HG03354 (cell line): Measurements from ENCODE around the gene TUBGCP2.

Experiments used
- ATAC-seq: cut with Tn5 transposase; IDR thresholded peaks from one replicate; pipeline ENCODE4 v1.9.1; 2021; ENCODE audit warnings: mild to moderate bottlenecking; ENCODE audit not compliant: unreplicated experiment, poor library complexity, severe bottlenecking

The TUBGCP2 gene

DNA sequence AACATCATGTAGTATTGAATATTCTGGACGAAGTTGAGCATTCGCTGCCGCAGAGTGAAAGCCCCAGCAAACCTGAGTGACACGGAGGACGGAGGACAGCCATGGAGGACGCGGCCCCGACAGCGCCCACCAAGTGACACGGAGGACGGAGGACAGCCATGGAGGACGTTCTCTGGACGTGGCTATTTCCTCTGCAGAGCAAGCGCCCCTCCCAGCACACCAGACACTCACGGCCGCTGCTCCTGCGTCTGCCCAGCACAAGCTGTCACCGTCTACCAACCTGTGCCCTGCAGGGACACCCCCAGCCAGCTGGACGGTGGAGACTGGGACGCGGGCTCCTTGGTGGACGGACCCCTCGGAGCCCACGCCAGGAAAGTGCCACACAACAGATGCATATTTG, 24.7 kb downstream of the TUBGCP2 start:
- ATAC-seq = no peak

- no peak for ATAC-seq
Observed at GRCh38 chr10:133282846-133283390, 25.8 kb downstream of the TUBGCP2 start.

DNA sequence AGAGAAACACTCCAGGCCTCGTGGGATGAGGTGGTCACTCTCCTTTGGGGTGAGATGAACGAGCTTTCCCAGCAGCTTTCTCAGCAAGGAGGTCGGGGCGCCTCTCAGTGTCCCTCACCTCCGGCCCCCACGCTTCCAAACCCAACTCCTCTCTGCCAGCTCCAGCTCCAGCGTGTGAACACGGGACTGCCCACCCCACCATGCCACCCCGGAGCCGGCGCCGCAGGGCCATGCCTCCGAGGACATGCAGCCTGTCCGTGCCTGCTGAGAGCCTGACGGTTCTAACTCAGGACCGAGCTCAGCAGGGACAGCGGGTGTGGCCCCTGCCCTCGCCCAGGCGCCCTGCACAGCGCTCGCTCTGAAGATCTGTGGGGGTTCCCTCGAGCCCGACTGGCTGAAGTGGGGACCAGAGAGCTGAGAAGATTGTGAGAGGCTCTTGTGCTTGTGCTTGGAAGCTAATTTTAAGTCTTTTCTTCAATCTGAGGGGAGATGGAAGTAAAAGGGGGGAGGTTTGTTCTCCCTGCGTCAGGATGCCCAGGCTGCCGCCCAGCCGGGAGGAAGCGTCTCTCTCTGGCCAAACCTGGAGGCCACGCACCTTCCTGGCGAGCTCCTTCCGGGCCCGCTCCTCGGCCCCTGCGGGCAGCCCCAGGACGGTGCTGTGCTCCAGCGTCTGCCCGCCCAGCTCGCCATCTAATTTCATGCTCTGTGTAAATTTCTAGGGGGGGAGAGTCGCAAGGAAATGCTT, 26.9 kb downstream of the TUBGCP2 start:
- ATAC-seq = no peak

- no peak for ATAC-seq
Observed at GRCh38 chr10:133281084-133281483, 27.6 kb downstream of the TUBGCP2 start.

DNA sequence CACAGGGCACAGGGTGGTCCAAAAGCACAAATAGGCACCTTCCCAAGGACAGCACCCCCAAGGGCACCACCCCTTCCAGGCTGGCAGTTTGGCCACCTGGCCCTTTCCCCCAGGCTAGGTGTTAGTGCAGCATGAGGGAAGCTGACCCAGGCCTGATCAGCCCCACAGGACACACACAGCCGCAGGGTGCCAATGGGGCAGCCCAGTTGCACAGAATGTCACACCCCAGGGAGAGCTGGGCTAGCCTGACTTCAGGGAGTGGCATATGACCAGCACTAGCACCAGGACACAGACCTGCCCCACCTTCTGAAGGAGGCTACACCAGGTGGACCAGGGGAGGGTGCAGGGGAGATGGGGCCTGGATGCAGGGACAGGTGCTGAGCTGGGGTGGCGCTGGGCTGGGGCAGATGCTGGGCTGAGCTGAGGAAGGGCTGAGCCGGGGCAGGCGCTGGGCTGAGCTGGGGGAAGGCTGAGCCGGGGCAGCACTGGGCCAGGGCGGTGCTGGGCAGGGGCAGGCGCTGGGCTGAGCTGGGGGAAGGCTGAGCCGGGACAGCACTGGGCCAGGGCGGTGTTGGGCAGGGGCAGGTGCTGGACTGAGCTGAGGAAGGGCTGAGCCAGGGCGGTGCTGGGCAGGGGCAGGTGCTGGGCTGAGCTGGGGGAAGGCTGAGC, 28.1 kb downstream of the TUBGCP2 start:
- ATAC-seq = no peak

DNA sequence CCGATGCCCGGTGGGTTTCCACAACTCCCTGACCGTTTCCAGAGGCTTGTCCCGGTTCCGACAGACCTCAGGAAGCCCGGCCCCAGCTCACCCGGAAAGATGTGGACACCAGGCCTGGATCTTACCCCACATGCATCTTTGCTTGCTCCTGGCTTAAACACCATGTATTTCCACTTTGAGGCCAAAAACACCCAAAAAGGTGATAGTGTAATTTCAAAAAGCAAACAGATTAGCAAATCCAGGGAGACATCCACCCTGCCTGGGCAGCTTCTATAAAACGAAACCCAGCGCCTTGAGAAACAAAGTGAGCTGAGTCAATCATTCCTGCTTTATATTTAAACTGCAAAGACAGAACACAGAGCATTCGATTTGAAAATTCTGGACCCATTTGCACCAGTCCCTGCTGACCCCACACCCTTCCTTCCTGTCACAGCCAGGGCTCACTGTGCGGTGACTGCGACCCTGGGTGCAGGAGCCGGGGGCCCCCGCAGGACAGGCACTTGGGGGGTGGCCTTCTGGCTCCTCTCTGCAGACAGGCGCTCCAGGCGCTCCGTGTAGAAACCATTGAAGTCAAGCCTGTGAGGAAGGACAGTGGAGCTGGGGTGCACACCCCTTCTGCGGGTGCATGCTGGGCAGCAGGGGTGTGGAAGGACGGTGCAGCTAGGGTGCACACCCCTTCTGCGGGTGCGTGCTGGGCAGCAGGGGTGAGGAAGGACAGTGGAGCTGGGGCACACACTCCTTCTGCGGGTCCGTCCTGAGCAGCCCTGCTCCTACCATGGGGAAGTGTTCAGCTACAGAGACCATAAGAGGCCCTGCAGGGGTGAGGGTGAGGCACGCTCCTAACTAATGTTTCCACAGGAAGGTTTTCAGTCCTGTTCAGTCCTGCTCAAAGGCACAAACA, 29.1 kb downstream of the TUBGCP2 start:
- ATAC-seq = no peak

DNA sequence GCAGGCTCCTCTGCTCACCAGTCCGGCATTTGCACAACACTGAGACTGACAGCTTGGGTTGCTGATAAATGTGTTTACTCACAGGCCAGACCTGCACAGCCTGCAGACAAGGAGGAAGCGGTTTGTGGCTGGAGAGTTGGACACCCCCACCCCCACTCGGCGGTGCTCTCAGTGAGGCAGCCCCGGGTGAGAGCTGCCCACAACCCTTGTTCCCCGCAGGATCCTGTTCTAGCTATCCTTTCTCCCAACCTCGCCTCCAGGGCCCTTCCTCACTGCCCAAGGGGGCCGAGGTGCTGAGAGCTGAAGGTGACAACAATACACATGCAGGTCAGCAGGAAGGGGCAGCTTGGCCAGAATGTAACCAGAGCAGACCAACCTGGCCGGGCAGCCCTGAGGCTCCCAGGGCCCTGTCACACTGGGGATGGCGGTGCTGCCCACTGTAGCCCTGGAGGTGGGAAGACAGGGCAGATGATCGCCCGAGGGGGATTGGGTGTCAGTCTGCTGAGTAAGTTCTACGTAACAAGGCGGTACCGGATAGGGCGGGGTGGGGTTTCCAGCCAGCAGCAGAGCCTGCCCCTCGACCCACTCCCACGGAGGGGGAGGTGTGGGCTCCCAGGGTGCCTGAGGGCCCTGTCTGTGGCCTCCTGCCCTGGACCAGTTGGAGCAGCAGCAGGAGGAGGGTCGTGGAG, 30.0 kb downstream of the TUBGCP2 start:
- peak; percentile 50 for ATAC-seq

GRCh38 chr10:133277993-133278576, 30.6 kb downstream of the TUBGCP2 start:
- ATAC-seq = no peak

GRCh38 chr10:133277277-133277992, 31.2 kb downstream of the TUBGCP2 start:
- no peak for ATAC-seq

DNA sequence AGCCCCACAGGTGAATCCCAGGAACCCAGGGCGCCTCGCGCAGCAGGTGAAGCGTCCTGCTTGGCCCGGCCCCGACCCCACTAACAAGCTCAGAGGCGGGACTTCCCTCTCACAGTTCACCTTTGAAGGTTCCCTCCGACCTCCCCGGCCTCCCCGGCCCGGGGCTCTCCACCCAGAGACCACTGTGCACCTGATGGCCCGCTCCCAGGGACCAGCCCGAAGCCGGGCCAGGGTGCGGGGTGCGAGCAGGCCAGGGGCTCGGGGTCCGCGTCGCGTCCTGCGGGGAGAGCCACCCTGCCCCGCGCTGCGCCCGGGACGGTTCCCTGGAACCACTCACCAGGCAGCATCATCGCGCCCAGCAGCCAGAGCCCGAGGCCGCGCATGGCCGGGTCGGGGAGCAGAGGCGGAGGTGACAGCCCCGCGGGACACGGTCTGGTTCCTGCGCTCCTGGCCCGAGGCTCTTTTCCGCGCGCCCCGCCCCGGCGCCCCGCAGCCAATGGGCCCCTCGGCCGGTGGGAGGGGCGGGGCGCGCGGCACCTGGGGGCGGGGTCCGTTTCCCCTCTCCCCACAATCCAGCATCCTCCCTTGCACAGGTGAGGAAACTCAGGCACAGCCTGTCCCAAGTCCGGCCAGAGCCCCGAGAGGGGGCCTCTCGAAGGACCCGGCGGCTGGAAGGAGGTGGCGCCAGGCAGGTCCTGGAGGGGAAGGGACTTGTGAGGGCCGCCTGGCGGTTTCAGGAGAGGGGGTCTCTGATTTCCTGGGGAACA, 32.1 kb downstream of the TUBGCP2 start, which contains the start of gene ADAM8:
ADAM8 (minus strand) TSS at position 434 of the 767 bp plus-strand sequence; CDS start at position 383, 51 bp downstream.
- ATAC-seq = peak; percentile 46

- ATAC-seq = no peak
Observed at GRCh38 chr10:133276100-133276434, 32.6 kb downstream of the TUBGCP2 start.

DNA sequence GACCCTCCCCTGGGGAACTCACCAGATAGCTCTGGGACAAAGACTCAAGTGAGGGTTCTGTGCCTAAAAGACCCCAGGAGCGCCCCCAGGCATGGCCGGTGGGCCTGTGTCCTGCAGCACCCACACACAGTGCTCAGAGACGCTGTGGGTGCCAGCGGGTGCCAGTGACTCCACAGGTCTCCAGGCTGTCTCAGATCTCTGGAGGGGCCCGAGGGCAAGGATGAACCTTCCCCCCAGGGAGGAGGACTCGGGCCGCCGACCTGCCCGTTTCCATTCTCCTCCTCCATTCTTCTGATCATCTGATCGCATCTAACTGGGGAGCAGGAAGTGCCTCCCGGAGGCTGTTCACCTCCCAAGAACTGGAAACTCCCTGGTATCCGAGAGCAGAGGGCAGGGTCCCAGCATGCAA, 33.0 kb downstream of the TUBGCP2 start:
- ATAC-seq = peak; percentile 43

DNA sequence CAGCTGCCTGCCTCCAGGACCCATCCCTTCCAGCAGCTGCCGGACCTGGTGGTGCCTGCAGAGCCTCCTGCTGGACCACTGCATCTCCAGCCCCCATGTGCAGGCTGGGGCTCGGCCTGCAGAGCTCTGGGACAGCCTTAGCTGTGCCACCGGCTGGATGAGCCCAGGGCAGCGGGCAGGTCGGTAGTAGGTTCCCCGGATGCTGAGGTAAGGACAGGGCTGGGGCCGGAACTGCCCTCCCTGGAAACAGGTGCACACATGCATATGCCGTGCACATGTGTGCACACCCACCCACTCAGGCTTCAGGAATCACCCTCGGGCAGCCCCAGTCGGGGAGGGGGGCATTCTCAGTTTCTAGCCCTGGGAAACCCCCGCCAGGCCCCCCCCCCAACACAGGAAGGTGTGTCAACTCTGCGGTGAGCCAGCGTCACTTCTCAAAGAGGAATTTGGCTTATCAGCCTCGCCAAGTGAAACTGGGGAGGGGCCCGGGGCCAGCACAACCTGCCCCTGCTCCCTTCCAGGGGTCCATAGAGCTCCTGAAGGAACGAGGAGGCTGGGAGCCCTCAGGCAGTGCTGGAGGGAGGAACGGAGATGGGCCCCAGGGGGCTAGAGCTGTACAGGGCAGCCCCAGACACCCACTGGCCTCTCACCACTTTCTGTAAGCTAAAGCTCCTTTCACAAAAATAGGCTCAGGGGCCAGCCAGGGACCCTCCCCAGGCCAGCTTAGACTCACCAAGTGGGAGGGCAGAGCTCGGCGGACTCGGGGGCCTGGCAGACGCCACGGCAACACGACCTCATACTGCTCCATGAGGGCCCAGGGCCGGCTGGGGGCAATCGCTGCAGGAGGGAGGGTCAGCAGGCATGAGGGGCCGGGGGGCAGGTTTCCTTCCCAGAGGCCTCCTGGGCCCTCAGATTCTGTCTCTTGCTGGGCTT, 33.7 kb downstream of the TUBGCP2 start:
- peak; percentile 55 for ATAC-seq

GRCh38 chr10:133273534-133274143, 35.0 kb downstream of the TUBGCP2 start:
- ATAC-seq = no peak

GRCh38 chr10:133272964-133273420, 35.7 kb downstream of the TUBGCP2 start:
- ATAC-seq = no peak

DNA sequence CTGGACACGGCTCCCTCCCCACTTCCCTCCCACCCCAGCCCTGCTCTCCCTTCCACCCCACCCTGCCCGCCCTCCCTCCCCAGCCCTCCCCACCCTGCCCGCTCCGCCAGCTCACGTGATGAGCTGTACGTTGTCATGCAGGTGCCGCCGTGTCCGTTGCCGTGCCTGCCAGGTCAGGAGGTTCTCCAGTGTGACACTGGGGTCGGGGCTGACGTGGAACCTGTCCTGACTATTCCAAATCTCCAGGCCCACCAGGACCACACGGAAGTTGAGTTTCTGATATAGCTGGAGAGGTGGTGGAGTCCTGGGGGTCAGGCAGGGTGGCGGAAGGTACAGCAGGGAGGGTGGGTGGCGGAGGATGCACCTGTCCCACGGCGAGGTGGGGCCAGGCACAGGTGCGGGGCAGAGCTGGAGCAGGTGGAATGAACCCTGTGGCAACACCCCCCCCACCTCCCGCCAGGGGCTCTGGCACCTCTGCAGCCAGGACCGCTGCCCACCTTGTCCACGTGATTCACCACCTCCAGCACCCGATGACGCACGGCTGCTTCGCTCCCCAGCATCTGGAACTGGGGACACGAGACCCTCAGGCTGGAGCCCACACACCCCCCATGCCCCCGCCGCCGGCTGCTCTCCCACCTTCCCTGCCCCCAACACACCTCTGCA, 36.2 kb downstream of the TUBGCP2 start:
- no peak for ATAC-seq
